GM19023 (cell line): ENCODE measurements around the gene TMEM225B.
"Not testable (repeated sequence)": the region's sequence is repeated elsewhere in the genome, so short reads cannot be mapped to it uniquely, and the experiment has no call there.

Experiments
- ATAC-seq: cut with Tn5 transposase; IDR thresholded peaks from one replicate; pipeline ENCODE4 v1.9.1; 2021; ENCODE audit warnings: mild to moderate bottlenecking, moderate library complexity; ENCODE audit not compliant: unreplicated experiment

TMEM225B gene

GRCh38 chr7:99597762-99598501 lies at the start of gene TMEM225B:
Gene TMEM225B, plus strand, starts transcription at chr7:99598267. Its CDS starts 6,122 bp downstream, at chr7:99604389.
- ATAC-seq, result no peak

GRCh38 chr7:99549545-99549944 lies 48.5 kb upstream of the TMEM225B start:
- not testable (repeated sequence) for ATAC-seq

GRCh38 chr7:99551334-99551733 lies 46.7 kb upstream of the TMEM225B start:
- peak; percentile 3 for ATAC-seq

GRCh38 chr7:99551767-99552463 lies 46.2 kb upstream of the TMEM225B start, which contains the start of gene FAM200A:
Gene FAM200A, minus strand, starts transcription at chr7:99552114. Its CDS starts 3,707 bp downstream, at chr7:99548407.
- ATAC-seq, result peak; percentile 94

GRCh38 chr7:99553039-99553438 lies 45.0 kb upstream of the TMEM225B start:
- ATAC-seq, result no peak

- no peak for ATAC-seq
Observed at GRCh38 chr7:99554939-99555338, 43.1 kb upstream of the TMEM225B start.

GRCh38 chr7:99557196-99557607 lies 40.9 kb upstream of the TMEM225B start:
- no peak for ATAC-seq

GRCh38 chr7:99557940-99558305 lies 40.1 kb upstream of the TMEM225B start:
- peak; percentile 47 for ATAC-seq

GRCh38 chr7:99558306-99559174 lies 39.5 kb upstream of the TMEM225B start, which contains the start of gene ZNF655:
Gene ZNF655, plus strand, starts transcription at chr7:99558642. Its CDS starts 1,918 bp downstream, at chr7:99560560.
- peak; percentile 86 for ATAC-seq

GRCh38 chr7:99559175-99559915 lies 38.7 kb upstream of the TMEM225B start:
- no peak for ATAC-seq

GRCh38 chr7:99560834-99561736 lies 37.0 kb upstream of the TMEM225B start:
- ATAC-seq, result no peak

- no peak for ATAC-seq
Observed at GRCh38 chr7:99561737-99562051, 36.4 kb upstream of the TMEM225B start.

- no peak for ATAC-seq
Observed at GRCh38 chr7:99562114-99562784, 35.8 kb upstream of the TMEM225B start.

GRCh38 chr7:99562832-99563231 lies 35.2 kb upstream of the TMEM225B start:
- ATAC-seq, result no peak

GRCh38 chr7:99563650-99564049 lies 34.4 kb upstream of the TMEM225B start:
- no peak for ATAC-seq

GRCh38 chr7:99568770-99569169 lies 29.3 kb upstream of the TMEM225B start:
- not testable (repeated sequence) for ATAC-seq

GRCh38 chr7:99571768-99572167 lies 26.3 kb upstream of the TMEM225B start:
- no peak for ATAC-seq

- ATAC-seq, result no peak
Observed at GRCh38 chr7:99573257-99573656, 24.8 kb upstream of the TMEM225B start.

GRCh38 chr7:99576251-99576650 lies 21.8 kb upstream of the TMEM225B start:
- no peak for ATAC-seq
